Fibroblast of skin of left biceps (primary cell): Measurements from ENCODE around the gene CFAP46.
"Not testable (repeated sequence)": the region's sequence is repeated elsewhere in the genome, so short reads cannot be mapped to it uniquely, and the experiment has no call there.

Experiments used
- DNase-seq, 2 experiments: peaks; one replicate each; pipeline ENCODE4 v3.0.0-alpha.2; 2013; ENCODE audit warnings: low read depth in 2 of 2

The CFAP46 gene

GRCh38 chr10:132963430-132963960 lies 21.1 kb upstream of the CFAP46 start:
- DNase-seq: no peak

- no peak for DNase-seq
Observed at GRCh38 chr10:132962623-132963429, 20.5 kb upstream of the CFAP46 start.

- DNase-seq: peak; percentile 34 to 43
Observed at GRCh38 chr10:132961787-132962622, 19.6 kb upstream of the CFAP46 start.

GRCh38 chr10:132961420-132961786 lies 19.0 kb upstream of the CFAP46 start:
- DNase-seq: no peak

GRCh38 chr10:132960631-132961419 lies 18.5 kb upstream of the CFAP46 start:
- DNase-seq: no peak

GRCh38 chr10:132960071-132960472 lies 17.7 kb upstream of the CFAP46 start:
- no peak for DNase-seq

- DNase-seq: no peak
Observed at GRCh38 chr10:132959559-132959961, 17.2 kb upstream of the CFAP46 start.

- no peak for DNase-seq
Observed at GRCh38 chr10:132958883-132959558, 16.7 kb upstream of the CFAP46 start.

- DNase-seq: no peak
Observed at GRCh38 chr10:132957981-132958882, 15.9 kb upstream of the CFAP46 start.

GRCh38 chr10:132957131-132957530 lies 14.8 kb upstream of the CFAP46 start:
- DNase-seq: no peak

- DNase-seq: not testable (repeated sequence)
Observed at GRCh38 chr10:132956259-132956658, 13.9 kb upstream of the CFAP46 start.

GRCh38 chr10:132955479-132955878 lies 13.1 kb upstream of the CFAP46 start:
- DNase-seq: no peak

GRCh38 chr10:132953428-132953827 lies 11.1 kb upstream of the CFAP46 start:
- DNase-seq: no peak

- no peak for DNase-seq
Observed at GRCh38 chr10:132951926-132952325, 9.6 kb upstream of the CFAP46 start.

- DNase-seq: no peak
Observed at GRCh38 chr10:132948351-132948750, 6.0 kb upstream of the CFAP46 start.

- DNase-seq: no peak
Observed at GRCh38 chr10:132947843-132948242, 5.5 kb upstream of the CFAP46 start.

- no peak for DNase-seq
Observed at GRCh38 chr10:132946806-132947546, 4.6 kb upstream of the CFAP46 start.

- no peak for DNase-seq
Observed at GRCh38 chr10:132946311-132946710, 3.9 kb upstream of the CFAP46 start.

GRCh38 chr10:132945894-132946255 lies 3.5 kb upstream of the CFAP46 start:
- DNase-seq: no peak
